CD4-positive, alpha-beta T cell (primary cell): Measurements from ENCODE around the gene CACNA2D3. TPM values are rescaled to one million over a fixed set of nuclear protein-coding genes. Genes with fewer than 3 reads are reported as not detected.

Source experiments
- ATAC-seq: fragments of 200-7000 bp; cut with Tn5 transposase; one replicate; pipeline ENCODE4 v1.10.0; 2022; ENCODE audit warnings: mild to moderate bottlenecking; ENCODE audit not compliant: poor library complexity
- CTCF ChIA-PET: fragments of 350-600 bp; sonication (Branson Sonifier 250); formaldehyde crosslinking; loops from one replicate; lab custom pipeline; 2021; ENCODE audit warnings: antibody characterized with exemption, inconsistent platforms; lab: Charles Lee
- POLR2A ChIA-PET: fragments of 350-600 bp; sonication (Branson Sonifier 250); formaldehyde crosslinking; loops from one replicate; lab custom pipeline; 2021; ENCODE audit warnings: antibody characterized with exemption, inconsistent platforms; lab: Charles Lee
- DNase-seq, 14 experiments: peaks; one replicate each; pipeline ENCODE4 v3.0.0-alpha.2; 2013 to 2020; ENCODE audit warnings: mixed read lengths in 2 of 14
- H3K27ac ChIP-seq, 2 donors: one replicate each; pipeline versions ENCODE4 v1.5.1 to v1.7.0; 2013; ENCODE audit warnings: low read length in 2 of 2, low read depth in 1 of 2, mild to moderate bottlenecking in 1 of 2
- H3K27me3 ChIP-seq, 2 experiments: 1 replicate in 1 of 2; 2 replicates in 1 of 2; pipeline versions ENCODE4 v1.6.1 to v1.7.0; 2013; ENCODE audit warnings: low read length in 2 of 2, control low read depth in 1 of 2, mild to moderate bottlenecking in 1 of 2, moderate library complexity in 1 of 2; ENCODE audit not compliant: insufficient read depth in 2 of 2, control insufficient read depth in 1 of 2
- H3K36me3 ChIP-seq: one replicate; pipeline ENCODE4 v1.6.1; 2013; ENCODE audit warnings: low read length, control low read depth; ENCODE audit not compliant: insufficient read depth
- H3K4me1 ChIP-seq: one replicate; pipeline ENCODE4 v1.6.1; 2013; ENCODE audit warnings: low read length, control low read depth; ENCODE audit not compliant: insufficient read depth
- H3K4me3 ChIP-seq: one replicate; pipeline ENCODE4 v1.5.1; 2013; ENCODE audit warnings: mild to moderate bottlenecking, low read length, moderate library complexity
- H3K9me3 ChIP-seq, 2 experiments: 1 replicate in 1 of 2; 2 replicates in 1 of 2; pipeline versions ENCODE4 v1.6.1 to v1.7.0; 2013; ENCODE audit warnings: low read length in 2 of 2, mild to moderate bottlenecking in 2 of 2, control low read depth in 1 of 2, moderate library complexity in 1 of 2; ENCODE audit not compliant: control insufficient read depth in 1 of 2, insufficient read depth in 1 of 2
- H3K27ac Mint-ChIP-seq: one replicate; pipeline ENCODE4 v1.8.0; 2020; ENCODE audit warnings: mixed read lengths
- H3K27me3 Mint-ChIP-seq: one replicate; pipeline ENCODE4 v1.8.0; 2021; ENCODE audit warnings: mixed read lengths
- H3K36me3 Mint-ChIP-seq: one replicate; pipeline ENCODE4 v1.8.0; 2021; ENCODE audit warnings: low read depth, mixed read lengths
- H3K4me1 Mint-ChIP-seq: one replicate; pipeline ENCODE4 v1.8.0; 2021; ENCODE audit warnings: low read depth, mixed read lengths
- H3K4me3 Mint-ChIP-seq: one replicate; pipeline ENCODE4 v1.8.0; 2020; ENCODE audit warnings: mild to moderate bottlenecking, mixed read lengths
- H3K9me3 Mint-ChIP-seq: one replicate; pipeline ENCODE4 v1.8.0; 2020; ENCODE audit warnings: mixed read lengths
- intact Hi-C, 2 experiments: fragments of 100-400 bp; cut with DNase I in 1 of 2; cut with micrococcal nuclease in 1 of 2; formaldehyde crosslinking; loops; one replicate each; pipeline versions ENCODE4 v1.15.1 to v1.9.0; 2023 to 2025; cut with DNase I, micrococcal nuclease
- total RNA-seq, 174 experiments: library from RNA in 2 of 174; stranded (reverse) in 2 of 174; gene quantifications; one replicate each; pipeline ENCODE4 v1.2.3 and lab custom pipeline; 2021 to 2026
- TF ChIP-seq, protein P1 (sequence below): fragments of 200-600 bp; IDR thresholded peaks from one replicate; pipeline ENCODE4 v1.8.0; 2022; ENCODE audit warnings: antibody characterized with exemption, mild to moderate bottlenecking

Gene CACNA2D3
- total RNA-seq, 2 experiments from 2014 or later, result 0.08 TPM; not detected in 1

DNA sequence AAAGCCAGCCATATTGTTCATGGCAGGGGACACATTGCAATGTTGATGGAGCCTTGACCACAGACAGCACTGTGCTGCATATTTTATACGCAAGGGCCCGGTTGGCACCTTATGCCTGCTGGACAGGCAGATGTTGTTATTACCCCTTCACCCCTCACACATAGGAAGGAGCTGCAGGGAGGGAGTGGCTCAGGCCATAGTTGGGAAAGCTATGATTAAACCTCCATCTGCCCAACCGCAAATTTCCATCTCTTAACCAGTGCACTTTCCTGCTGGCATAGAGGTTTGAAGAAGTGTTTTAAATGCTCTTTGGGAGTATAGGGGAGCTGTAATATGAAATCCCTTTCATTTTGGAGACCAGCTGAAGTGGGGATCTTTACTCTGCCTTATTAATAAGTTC lies 224.7 kb downstream of the CACNA2D3 start:
- Histone ChIP-seq H3K4me1 (no peaks in the 10 kb centered on the region), H3K27ac (no peak overlapping the region), H3K36me3 (no peaks in the 10 kb centered on the region), H3K4me3 (no peak overlapping the region), H3K27me3 (no peaks in the 10 kb centered on the region), H3K9me3 (peaks cover 0 to 3% of the 10 kb centered on the region in 2 experiments)
- Mint-ChIP-seq H3K4me1 (no peaks in the 10 kb centered on the region), H3K9me3 (no peaks in the 10 kb centered on the region), H3K27ac (no peak overlapping the region), H3K4me3 (no peak overlapping the region), H3K27me3 (peaks cover 12% of the 10 kb centered on the region), H3K36me3 (no peaks in the 10 kb centered on the region)
- CTCF ChIA-PET, result no interaction called here
- DNase-seq (no peak), ATAC-seq (no peak)
- intact Hi-C loops, result no loop called here
- TF ChIP-seq, protein P1, sequence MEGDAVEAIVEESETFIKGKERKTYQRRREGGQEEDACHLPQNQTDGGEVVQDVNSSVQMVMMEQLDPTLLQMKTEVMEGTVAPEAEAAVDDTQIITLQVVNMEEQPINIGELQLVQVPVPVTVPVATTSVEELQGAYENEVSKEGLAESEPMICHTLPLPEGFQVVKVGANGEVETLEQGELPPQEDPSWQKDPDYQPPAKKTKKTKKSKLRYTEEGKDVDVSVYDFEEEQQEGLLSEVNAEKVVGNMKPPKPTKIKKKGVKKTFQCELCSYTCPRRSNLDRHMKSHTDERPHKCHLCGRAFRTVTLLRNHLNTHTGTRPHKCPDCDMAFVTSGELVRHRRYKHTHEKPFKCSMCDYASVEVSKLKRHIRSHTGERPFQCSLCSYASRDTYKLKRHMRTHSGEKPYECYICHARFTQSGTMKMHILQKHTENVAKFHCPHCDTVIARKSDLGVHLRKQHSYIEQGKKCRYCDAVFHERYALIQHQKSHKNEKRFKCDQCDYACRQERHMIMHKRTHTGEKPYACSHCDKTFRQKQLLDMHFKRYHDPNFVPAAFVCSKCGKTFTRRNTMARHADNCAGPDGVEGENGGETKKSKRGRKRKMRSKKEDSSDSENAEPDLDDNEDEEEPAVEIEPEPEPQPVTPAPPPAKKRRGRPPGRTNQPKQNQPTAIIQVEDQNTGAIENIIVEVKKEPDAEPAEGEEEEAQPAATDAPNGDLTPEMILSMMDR, result no peak
- POLR2A ChIA-PET, result no interaction called here

DNA sequence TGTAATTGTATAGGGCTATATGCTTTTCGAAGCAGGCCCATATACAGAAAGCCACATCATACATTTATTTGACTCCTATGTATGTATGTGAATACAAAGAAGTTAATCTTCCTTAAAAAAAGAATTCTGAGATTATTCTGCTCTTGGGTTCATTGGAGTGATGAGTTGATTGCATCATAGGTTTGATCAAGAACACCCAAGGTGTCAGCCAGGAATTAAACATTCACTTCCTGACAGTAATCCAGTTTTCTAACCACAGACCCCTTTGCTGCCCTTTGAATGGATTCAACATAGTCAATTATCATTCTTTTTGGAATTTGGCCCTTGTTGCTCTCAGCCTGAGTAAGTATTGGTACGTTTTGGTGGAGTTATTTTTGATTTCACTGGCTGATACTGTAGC lies 225.6 kb downstream of the CACNA2D3 start:
- H3K36me3 ChIP-seq, result no peaks in the 10 kb centered on the region
- Mint-ChIP-seq H3K4me3 (no peak overlapping the region), H3K27me3 (peaks cover 12% of the 10 kb centered on the region), H3K27ac (no peak overlapping the region), H3K36me3 (no peaks in the 10 kb centered on the region), H3K9me3 (no peaks in the 10 kb centered on the region), H3K4me1 (no peaks in the 10 kb centered on the region)
- H3K27me3 ChIP-seq, result no peaks in the 10 kb centered on the region
- no peak overlapping the region for H3K27ac ChIP-seq
- H3K4me3 ChIP-seq, result no peak overlapping the region
- no peaks in the 10 kb centered on the region for H3K4me1 ChIP-seq
- ChIA-PET POLR2A (no interaction called here), CTCF (no interaction called here)
- TF ChIP-seq, protein P1, result no peak
- intact Hi-C loops, result no loop called here
- H3K9me3 ChIP-seq, result no peaks in the 10 kb centered on the region
- DNase-seq (no peak), ATAC-seq (no peak)

DNA sequence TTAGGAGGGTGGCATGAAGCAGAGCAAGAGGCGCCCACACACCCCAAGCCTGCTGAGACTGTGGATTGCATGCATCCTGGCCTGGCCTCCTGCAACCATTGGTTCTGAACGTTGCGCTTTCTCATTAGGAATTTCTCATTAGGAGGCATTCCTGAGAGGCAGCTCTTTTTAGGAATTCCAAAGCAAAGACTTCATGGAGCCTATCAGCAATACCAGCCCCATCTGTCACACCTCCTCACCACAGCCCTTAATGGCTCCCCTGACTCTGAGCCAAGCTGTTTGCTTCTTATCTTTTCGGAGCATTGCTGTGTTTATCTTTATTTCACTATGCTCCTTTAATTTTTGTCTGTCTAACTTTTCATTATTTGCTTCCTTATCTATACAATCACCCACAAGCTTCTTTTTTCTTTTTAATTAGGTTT lies 226.9 kb downstream of the CACNA2D3 start:
- TF ChIP-seq, protein P1, result no peak
- intact Hi-C loops, result no loop called here
- ChIA-PET CTCF (no interaction called here), POLR2A (no interaction called here)
- H3K36me3 Mint-ChIP-seq, result no peaks in the 10 kb centered on the region
- Histone ChIP-seq H3K4me1 (no peaks in the 10 kb centered on the region), H3K27ac (no peak overlapping the region), H3K4me3 (no peak overlapping the region), H3K9me3 (no peaks in the 10 kb centered on the region), H3K36me3 (no peaks in the 10 kb centered on the region), H3K27me3 (no peaks in the 10 kb centered on the region)
- H3K9me3 Mint-ChIP-seq, result no peaks in the 10 kb centered on the region
- no peak overlapping the region for H3K4me3 Mint-ChIP-seq
- no peak for DNase-seq
- peaks cover 10% of the 10 kb centered on the region for H3K27me3 Mint-ChIP-seq
- ATAC-seq, result no peak
- no peaks in the 10 kb centered on the region for H3K4me1 Mint-ChIP-seq
- no peak overlapping the region for H3K27ac Mint-ChIP-seq
